ENCODE measurements around the gene ELP4.

The ELP4 gene

GRCh38 chr11:31641477-31642062 is 132.0 kb downstream of the ELP4 start:
- peak; percentile 64 for TF ChIP-seq CTCF (conservative IDR thresholded peaks at IDR 0.05; ENCODE audit: control insufficient read depth, insufficient read depth, low read depth, low read length)
- H3K4me3 ChIP-seq (ENCODE audit: control insufficient read depth, low read depth, low read length): no peak overlapping the region
- DNase-seq (ENCODE audit: low read depth): peak; percentile 53

GRCh38 chr11:31643857-31644256 is 134.3 kb downstream of the ELP4 start:
- no peak for TF ChIP-seq CTCF (conservative IDR thresholded peaks at IDR 0.05; ENCODE audit: control insufficient read depth, insufficient read depth, low read depth, low read length)
- DNase-seq (ENCODE audit: low read depth): peak; percentile 70
- H3K4me3 ChIP-seq (ENCODE audit: control insufficient read depth, low read depth, low read length): no peak overlapping the region

- H3K4me3 ChIP-seq (ENCODE audit: control insufficient read depth, low read depth, low read length): no peak overlapping the region
- TF ChIP-seq CTCF (conservative IDR thresholded peaks at IDR 0.05; ENCODE audit: control insufficient read depth, insufficient read depth, low read depth, low read length): no peak
- DNase-seq (ENCODE audit: low read depth): peak; percentile 91
Measured at GRCh38 chr11:31645747-31646146, 136.2 kb downstream of the ELP4 start.

GRCh38 chr11:31646216-31646615 is 136.6 kb downstream of the ELP4 start:
- no peak for DNase-seq (ENCODE audit: low read depth)

GRCh38 chr11:31649129-31649966 is 139.8 kb downstream of the ELP4 start:
- TF ChIP-seq CTCF (conservative IDR thresholded peaks at IDR 0.05; ENCODE audit: control insufficient read depth, insufficient read depth, low read depth, low read length): no peak
- DNase-seq (ENCODE audit: low read depth): no peak
- H3K4me3 ChIP-seq (ENCODE audit: control insufficient read depth, low read depth, low read length): no peak overlapping the region

More at GRCh38 chr11:31646216-31646615, 136.6 kb downstream of the ELP4 start:
- no peak overlapping the region for H3K4me3 ChIP-seq (ENCODE audit: control insufficient read depth, low read depth, low read length)
- TF ChIP-seq CTCF (conservative IDR thresholded peaks at IDR 0.05; ENCODE audit: control insufficient read depth, insufficient read depth, low read depth, low read length): no peak

- DNase-seq (ENCODE audit: low read depth): no peak
- no peak overlapping the region for H3K4me3 ChIP-seq (ENCODE audit: control insufficient read depth, low read depth, low read length)
- TF ChIP-seq CTCF (conservative IDR thresholded peaks at IDR 0.05; ENCODE audit: control insufficient read depth, insufficient read depth, low read depth, low read length): no peak
Measured at GRCh38 chr11:31651208-31651607, 141.6 kb downstream of the ELP4 start.
